ENCODE results near the gene AVPR2. TPM values are rescaled to one million over a fixed set of nuclear protein-coding genes. Genes with fewer than 3 reads are reported as not detected.

Gene AVPR2
- polyA plus RNA-seq, 1 experiment, result not detected

- POLR2A ChIA-PET, result no interaction called here
Measured at GRCh38 chrX:153951683-153952372, 47.4 kb downstream of the AVPR2 start.

DNA sequence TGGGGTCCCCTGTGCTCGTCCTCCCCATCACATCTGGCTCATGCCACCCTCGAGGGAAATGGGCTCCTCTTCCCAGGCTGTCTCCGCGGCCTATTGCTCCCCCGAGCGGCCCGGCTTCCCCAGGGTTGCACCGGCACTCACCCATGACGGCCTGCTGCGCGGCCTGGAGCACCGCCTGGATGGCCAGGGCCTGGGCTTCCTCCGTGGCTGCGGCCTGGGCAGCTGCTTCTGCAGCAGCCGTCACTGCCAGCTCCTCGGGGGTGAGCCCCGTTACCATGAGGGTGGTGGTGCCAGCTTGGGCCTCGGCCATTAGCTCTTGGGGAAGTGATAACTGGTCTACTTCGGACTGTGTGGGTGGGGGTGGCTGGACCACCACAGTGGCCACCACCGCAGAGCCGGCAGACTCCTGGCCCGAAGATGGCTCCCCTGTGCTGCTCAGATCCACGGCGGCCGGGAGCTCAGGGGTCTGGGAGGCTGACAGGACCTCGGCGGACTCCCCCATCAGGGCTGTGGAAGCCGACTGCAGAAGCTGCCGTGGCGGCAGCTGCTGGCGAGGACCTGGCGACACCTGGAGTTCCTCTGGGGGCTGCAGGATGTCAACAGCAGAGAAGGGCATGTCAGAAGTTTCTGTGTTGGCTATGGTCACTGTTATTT is 48.0 kb downstream of the AVPR2 start:
- CTCF ChIA-PET, result interaction anchor here (0.6 to 1.8 kb wide), 3 partner anchors 189 to 197 kb away, joined by 3 to 9 read pairs (median 8); no protein-coding TSS in a partner anchor

More at GRCh38 chrX:153951683-153952372, 47.4 kb downstream of the AVPR2 start:
- CTCF ChIA-PET, result interaction anchor here (1.0 to 1.9 kb wide), 3 partner anchors 15 to 192 kb away, joined by 3 to 9 read pairs (median 6); no protein-coding TSS in a partner anchor
- Histone ChIP-seq H3K27ac (ENCODE audit: low read depth, low read length) (no peak overlapping the region), H3K9me3 (ENCODE audit: control insufficient read depth, insufficient read depth, low read length) (no peaks in the 10 kb centered on the region; the same call in 1 of the 2 replicates), H3K4me3 (ENCODE audit: low read depth, low read length) (no peak overlapping the region), H3K27me3 (ENCODE audit: control insufficient read depth, insufficient read depth, low read length) (no peaks in the 10 kb centered on the region)
- TF ChIP-seq CTCF (IDR thresholded peaks at IDR 0.05; ENCODE audit: low read depth, low read length), result no peak
- no peak for DNase-seq (ENCODE audit: low read depth, low spot score)

DNA sequence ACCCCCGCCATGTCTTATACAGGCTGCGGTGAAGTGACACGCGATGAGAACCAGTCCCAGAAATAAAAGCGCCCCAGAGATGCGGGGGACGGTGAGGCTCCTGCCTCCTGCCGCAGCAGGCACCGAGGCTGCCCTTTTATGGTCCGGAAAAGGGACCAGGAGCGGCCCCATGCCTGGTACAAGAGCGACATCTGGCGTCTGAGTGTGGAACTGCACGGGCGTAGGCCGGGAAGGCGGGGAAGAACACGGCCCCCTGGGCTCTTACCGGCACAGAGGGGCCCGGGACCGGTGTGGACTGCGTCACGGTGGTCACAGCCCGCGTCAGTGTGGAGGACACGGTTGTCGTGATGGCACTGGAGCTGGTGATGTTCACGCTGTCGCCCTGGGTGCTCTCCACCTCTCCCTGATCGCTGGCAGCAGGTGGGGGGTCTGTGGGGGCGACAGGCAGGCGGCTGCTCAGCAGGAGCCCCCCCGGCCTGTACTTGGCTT is 48.9 kb downstream of the AVPR2 start:
- no peak for DNase-seq (ENCODE audit: low read depth, low spot score)
- H3K9me3 ChIP-seq (ENCODE audit: control insufficient read depth, insufficient read depth, low read length), result no peaks in the 10 kb centered on the region; the same call in 1 of the 2 replicates
- TF ChIP-seq CTCF (IDR thresholded peaks at IDR 0.05; ENCODE audit: low read depth, low read length), result peak; percentile 84
- ChIA-PET POLR2A (no interaction called here), CTCF (no interaction called here)
- peak overlapping the region; percentile 52 for H3K27ac ChIP-seq (ENCODE audit: low read depth, low read length)
- H3K4me3 ChIP-seq (ENCODE audit: low read depth, low read length), result no peak overlapping the region
- H3K27me3 ChIP-seq (ENCODE audit: control insufficient read depth, insufficient read depth, low read length), result no peaks in the 10 kb centered on the region

More for the DNA sequence above, 48.0 kb downstream of the AVPR2 start:
- Histone ChIP-seq H3K4me3 (ENCODE audit: low read depth, low read length) (no peak overlapping the region), H3K27me3 (ENCODE audit: control insufficient read depth, insufficient read depth, low read length) (no peaks in the 10 kb centered on the region), H3K9me3 (ENCODE audit: control insufficient read depth, insufficient read depth, low read length) (no peaks in the 10 kb centered on the region; the same call in 1 of the 2 replicates), H3K27ac (ENCODE audit: low read depth, low read length) (peak overlapping the region; percentile 52)
- no peak for DNase-seq (ENCODE audit: low read depth, low spot score)
- POLR2A ChIA-PET, result no interaction called here
- no peak for TF ChIP-seq CTCF (IDR thresholded peaks at IDR 0.05; ENCODE audit: low read depth, low read length)

GRCh38 chrX:153953892-153954557 is 49.6 kb downstream of the AVPR2 start:
- Histone ChIP-seq H3K27me3 (ENCODE audit: control insufficient read depth, insufficient read depth, low read length) (no peaks in the 10 kb centered on the region), H3K27ac (ENCODE audit: low read depth, low read length) (no peak overlapping the region), H3K4me3 (ENCODE audit: low read depth, low read length) (no peak overlapping the region), H3K9me3 (ENCODE audit: control insufficient read depth, insufficient read depth, low read length) (no peaks in the 10 kb centered on the region; the same call in 1 of the 2 replicates)
- DNase-seq (ENCODE audit: low read depth, low spot score), result no peak
- TF ChIP-seq CTCF (IDR thresholded peaks at IDR 0.05; ENCODE audit: low read depth, low read length), result no peak
- ChIA-PET CTCF (no interaction called here), POLR2A (no interaction called here)

Data from AG04450 (cell line).